GM19023 (cell line): ENCODE measurements around the gene FRMPD1.

Source experiments
- ATAC-seq: cut with Tn5 transposase; IDR thresholded peaks from one replicate; pipeline ENCODE4 v1.9.1; 2021; ENCODE audit warnings: mild to moderate bottlenecking, moderate library complexity; ENCODE audit not compliant: unreplicated experiment

FRMPD1 gene

DNA sequence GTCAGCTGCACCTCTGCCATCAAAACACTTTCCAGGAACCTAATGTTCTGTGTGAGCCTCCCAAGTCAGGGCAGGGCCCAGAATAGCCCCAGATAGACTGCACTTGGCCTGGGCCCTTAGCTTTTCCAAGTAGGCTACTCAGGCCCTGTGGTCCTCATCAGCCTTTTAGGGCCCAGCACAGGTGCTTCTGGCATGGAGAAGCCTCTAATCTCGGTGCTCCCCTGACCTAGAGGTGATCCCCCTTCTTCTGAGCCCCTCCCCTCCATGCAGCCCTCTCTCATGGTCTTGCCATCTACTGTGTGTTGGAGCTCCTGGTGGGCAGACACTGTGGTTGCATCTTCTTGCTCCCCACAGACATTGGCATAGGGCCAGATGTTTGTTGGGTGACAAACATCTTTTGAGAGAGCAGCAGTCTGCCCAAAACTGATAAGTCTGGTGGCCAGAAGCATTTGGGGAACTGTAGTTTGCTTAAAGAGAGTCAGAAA, 28.1 kb downstream of the FRMPD1 start:
- ATAC-seq, result no peak

GRCh38 chr9:37679649-37680402, 29.1 kb downstream of the FRMPD1 start:
- no peak for ATAC-seq

DNA sequence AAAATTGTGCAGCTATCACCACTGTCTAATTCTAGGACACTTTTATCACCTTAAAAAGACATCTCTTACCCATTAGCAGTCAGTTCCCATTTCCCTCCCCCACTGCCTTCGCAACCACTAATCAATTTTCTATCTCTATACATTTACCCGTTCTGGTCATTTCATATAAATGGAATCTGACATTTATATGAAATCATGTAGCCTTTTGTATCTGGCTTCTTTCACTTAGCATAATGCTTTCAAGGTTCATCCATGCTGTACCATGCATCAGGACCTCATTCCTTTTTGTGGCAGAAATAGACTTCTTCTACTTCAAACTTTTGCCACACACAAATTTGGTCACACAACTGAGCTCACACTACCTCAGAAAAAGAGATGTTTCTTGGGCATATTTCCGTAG, 32.2 kb downstream of the FRMPD1 start:
- no peak for ATAC-seq

- no peak for ATAC-seq
These were observed 33.0 kb downstream of the FRMPD1 start for GRCh38 chr9:37683531-37684371.

DNA sequence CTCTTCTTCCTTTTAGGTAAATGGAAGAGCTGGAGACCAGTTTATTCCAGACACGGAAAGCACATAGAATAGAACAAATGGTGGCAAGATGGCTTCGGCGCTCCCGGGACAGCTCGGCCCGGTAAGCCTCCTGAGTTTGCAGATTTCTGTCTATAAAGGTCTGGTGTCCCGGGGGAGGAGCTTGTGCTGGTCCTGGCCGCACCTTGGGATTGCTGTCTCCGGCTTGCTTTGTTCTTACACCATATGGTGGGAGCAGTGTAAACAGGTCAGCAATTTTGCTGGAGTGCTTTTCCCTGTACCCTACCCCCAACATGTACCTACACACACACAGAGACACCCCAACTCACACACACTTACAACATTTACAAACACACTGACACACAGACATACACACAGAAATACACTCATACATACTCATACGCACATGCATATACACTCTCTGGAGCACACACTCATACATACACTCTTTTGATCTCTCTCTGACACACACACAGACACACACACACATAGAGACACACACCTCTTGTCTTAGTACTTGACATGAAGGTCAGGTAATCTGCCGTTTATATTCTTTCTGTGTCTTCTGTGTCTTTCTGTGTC, 42.0 kb downstream of the FRMPD1 start:
- ATAC-seq, result no peak

GRCh38 chr9:37693260-37693659, 42.5 kb downstream of the FRMPD1 start:
- ATAC-seq, result no peak

- ATAC-seq, result no peak
These were observed 43.6 kb downstream of the FRMPD1 start for GRCh38 chr9:37694355-37694754.

DNA sequence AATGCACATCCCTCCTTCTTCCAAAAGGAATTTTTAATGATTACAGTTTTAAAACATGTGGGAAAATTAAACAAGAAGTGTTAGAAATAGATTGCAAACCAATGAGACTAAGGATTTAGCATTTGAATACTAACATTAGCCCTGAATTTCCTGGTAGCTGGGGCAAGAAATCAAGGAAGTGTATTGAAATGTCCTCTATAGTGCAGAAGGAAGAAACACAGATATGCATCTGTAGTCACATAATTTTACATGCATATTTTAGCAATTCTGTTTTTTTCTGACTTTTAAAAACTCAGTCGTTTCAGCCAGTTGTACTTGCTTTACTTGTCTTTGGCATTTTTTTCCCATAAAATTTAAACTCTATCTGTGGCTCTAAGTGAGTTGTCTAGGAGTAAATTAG, 45.8 kb downstream of the FRMPD1 start:
- no peak for ATAC-seq

GRCh38 chr9:37700131-37700530, 49.4 kb downstream of the FRMPD1 start:
- ATAC-seq, result no peak

DNA sequence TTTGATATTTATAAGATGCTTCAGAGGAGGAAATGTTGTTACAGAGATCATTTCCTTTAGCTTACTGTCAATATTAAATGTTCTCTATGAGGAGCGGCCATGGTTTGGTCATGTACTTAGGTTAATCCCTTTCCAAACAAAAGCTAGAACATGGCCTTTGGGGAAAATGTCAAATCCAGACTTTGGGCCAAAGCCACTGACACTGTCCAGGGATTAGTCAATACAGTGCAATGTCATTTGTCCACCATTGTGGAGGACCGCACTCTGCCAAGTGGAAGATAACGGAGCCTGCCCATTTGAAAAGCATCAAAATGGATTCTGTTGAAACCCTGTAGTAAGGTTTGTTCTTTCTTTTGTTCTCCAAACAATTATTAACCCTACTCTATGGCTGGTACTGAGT, 50.1 kb downstream of the FRMPD1 start:
- ATAC-seq, result no peak

DNA sequence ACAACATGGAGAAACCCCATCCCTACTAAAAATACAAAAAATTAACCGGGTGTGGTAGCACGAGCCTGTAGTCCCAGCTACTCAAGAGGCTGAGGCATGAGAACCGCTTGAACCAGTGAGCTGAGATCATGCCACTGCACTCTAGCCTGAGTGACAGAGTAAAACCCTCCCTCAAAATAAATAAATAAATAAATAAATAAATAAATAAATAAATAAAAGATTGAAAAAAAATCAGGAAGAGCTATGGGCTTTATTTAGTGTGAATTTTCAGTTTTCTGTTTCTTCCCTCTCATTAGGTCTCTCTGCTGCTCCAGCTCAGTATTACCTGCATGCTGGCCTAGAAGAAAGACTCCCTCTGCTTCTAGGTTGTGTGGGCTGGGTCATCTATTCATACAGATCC, 55.0 kb downstream of the FRMPD1 start:
- ATAC-seq, result no peak

DNA sequence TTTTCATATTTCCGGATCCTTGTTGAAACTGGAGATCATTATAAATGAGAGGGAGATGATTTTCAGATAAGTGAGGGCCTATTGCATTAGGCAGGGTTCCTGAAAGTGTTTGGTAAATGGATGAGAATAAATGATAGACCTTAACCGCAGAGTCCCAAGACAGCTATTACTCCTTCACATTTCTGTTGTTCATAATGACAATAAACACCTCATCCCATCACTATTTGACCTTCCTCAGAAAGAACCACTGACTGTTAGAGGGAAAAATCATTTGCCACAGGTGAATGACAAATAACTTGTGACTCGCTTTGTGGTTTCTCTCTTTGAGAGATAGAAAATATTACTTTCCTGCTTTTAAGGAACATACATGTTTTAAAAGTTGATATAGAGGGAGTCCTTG, 55.5 kb downstream of the FRMPD1 start:
- ATAC-seq, result no peak

DNA sequence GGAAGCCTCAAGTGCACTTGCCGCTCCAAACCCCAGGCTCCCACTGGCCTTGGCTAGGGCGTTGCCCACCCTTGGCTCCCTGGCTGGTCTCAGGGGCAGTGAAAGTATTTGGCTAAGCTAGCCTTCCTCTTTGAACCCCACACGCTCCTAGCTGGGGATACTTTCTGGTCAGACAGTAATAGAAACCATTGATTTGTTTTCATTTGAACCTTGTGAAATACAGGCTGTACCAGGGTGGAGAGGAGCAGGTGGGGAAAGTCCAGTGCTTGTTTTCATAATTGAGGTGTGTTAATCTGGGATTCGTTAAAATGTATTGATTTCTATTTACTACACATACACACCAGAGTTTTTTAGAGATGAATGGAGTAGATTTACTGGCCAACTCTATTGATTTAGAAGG, 57.0 kb downstream of the FRMPD1 start:
- no peak for ATAC-seq

DNA sequence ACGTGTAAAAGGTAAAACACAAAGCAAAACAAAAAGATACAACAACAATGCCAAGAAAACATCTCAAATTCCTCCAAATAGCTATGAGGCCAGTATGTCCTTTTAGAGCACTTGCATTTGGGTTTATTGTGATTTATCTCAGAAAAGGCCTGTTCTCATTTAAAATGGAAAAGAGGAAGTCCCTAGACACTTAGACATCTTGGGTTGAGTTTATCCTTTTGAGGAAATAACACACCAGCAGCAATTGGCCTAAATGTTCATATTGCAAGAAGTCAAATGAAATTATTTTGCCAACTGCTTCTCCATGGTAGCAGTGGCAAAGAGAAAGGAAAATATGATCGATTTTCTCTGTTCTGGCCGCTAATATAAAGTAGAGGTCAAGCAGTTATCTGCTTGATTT, 59.3 kb downstream of the FRMPD1 start:
- ATAC-seq, result no peak

- no peak for ATAC-seq
These were observed 64.5 kb downstream of the FRMPD1 start for GRCh38 chr9:37715260-37715659.

GRCh38 chr9:37715991-37716505, 65.3 kb downstream of the FRMPD1 start:
- ATAC-seq, result no peak

- ATAC-seq, result no peak
These were observed 68.8 kb downstream of the FRMPD1 start for GRCh38 chr9:37719526-37719925.

DNA sequence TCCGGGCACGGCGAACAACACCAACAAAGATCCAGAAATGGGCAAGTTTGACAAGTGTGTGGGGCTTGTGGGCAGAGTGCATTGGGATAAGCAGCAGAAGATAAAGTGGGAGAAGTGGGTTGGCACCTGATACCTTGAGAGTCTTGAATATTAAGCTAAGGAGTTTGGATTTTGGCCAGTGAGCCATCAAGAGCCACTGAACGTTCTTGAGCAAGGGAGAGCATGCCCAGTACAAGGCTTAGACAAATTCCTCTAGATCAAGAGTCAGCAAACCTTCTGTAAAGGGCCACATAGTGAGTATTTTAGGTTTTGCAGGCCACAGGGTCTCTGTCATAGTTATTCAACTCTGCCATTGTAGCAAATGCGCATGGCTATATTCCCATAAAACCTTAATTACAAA, 76.3 kb downstream of the FRMPD1 start:
- ATAC-seq, result no peak

- no peak for ATAC-seq
These were observed 78.7 kb downstream of the FRMPD1 start for GRCh38 chr9:37729499-37729898.

DNA sequence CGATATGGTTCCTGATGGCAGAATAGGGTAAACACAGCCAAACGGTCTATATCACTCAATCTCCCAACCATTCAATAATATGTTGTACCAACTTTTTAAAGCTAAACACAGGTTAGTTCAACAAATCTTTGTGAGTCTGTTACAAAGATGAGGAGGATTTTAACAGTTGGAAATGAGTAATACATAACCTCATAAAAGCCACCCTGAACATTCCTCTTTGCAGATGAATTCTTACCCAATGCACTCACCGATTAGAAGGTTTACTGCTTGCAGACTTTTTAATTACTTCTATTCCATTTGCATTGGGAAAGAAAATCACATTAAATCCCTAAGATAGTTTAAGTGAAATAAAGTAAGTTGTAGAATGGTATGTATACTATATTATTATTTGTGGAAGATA, 79.5 kb downstream of the FRMPD1 start:
- no peak for ATAC-seq

GRCh38 chr9:37730839-37731238, 80.1 kb downstream of the FRMPD1 start:
- no peak for ATAC-seq
